HCT116 (cell line): ENCODE data around the gene LRRFIP1. TPM values are rescaled to one million over a fixed set of nuclear protein-coding genes. Genes with fewer than 3 reads are reported as not detected.

Experiments used
- ATAC-seq: fragments of 200-7000 bp; cut with Tn5 transposase; 2 replicates; pipeline ENCODE4 v1.9.1; 2020; ENCODE audit warnings: mild to moderate bottlenecking, moderate library complexity
- BruUV-seq: library from RNA; stranded (reverse); fragments of 400-500 nt; replicated peaks from 2 replicates; lab custom pipeline; 2021; lab: Mats Ljungman, UMichigan
- CTCF ChIA-PET: fragments of 300-600 bp; sonication (Branson Sonifier 250); formaldehyde crosslinking; loops from one replicate; lab custom pipeline; 2021; ENCODE audit warnings: antibody characterized with exemption; lab: Charles Lee
- POLR2A ChIA-PET: fragments of 300-600, 350-600 bp; sonication (Branson Sonifier 250); formaldehyde crosslinking; loops from one replicate; lab custom pipeline; 2021; ENCODE audit warnings: antibody characterized with exemption; lab: Charles Lee
- RAD21 ChIA-PET, 2 experiments: fragments of 300-600 bp; sonication (Branson Sonifier 250); formaldehyde crosslinking; loops; one replicate each; lab custom pipeline; 2023; ENCODE audit warnings: low total read pairs in 2 of 2; ENCODE audit not compliant: uncharacterized antibody in 2 of 2, unreplicated experiment in 2 of 2, low non-redundant PET in 1 of 2; lab: Charles Lee
- DNase-seq: peaks from one replicate; pipeline ENCODE4 v3.0.0-alpha.2; 2010; ENCODE audit warnings: low read depth, low spot score
- H2AFZ ChIP-seq: fragments of 200-600 bp; shearing (Covaris generic), sonication (generic); 2 replicates; pipeline ENCODE4 v1.6.1; 2017; ENCODE audit warnings: low read depth, mixed run types, mixed read lengths, antibody characterized with exemption, low read length; ENCODE audit not compliant: poor library complexity, severe bottlenecking
- H3K27ac ChIP-seq: 2 replicates; pipeline ENCODE4 v1.5.1; 2012; ENCODE audit warnings: low read depth, low read length
- H3K27me3 ChIP-seq: fragments of 200-600 bp; sonication (generic); 2 replicates; pipeline ENCODE4 v1.6.1; 2016; ENCODE audit warnings: mixed run types, low read length, mixed read lengths; ENCODE audit not compliant: insufficient read depth
- H3K36me3 ChIP-seq, 2 experiments: fragments of 200-500 bp in 1 of 2; fragments of 200-600 bp in 1 of 2; sonication (Bioruptor generic) in 1 of 2; sonication (generic) in 1 of 2; 2 replicates each; pipeline versions ENCODE4 v1.5.1 to v1.6.1; 2014 to 2016; ENCODE audit warnings: low read length in 2 of 2, inconsistent platforms in 1 of 2, mixed read lengths in 1 of 2, mixed run types in 1 of 2; ENCODE audit not compliant: insufficient read depth in 2 of 2, control insufficient read depth in 1 of 2
- H3K4me1 ChIP-seq, 2 experiments: fragments of 200-600 bp in 1 of 2; sonication (generic) in 1 of 2; 2 replicates each; pipeline versions ENCODE4 v1.5.1 to v1.6.1; 2012 to 2017; ENCODE audit warnings: low read length in 2 of 2, inconsistent platforms in 1 of 2, mild to moderate bottlenecking in 1 of 2, mixed read lengths in 1 of 2, mixed run types in 1 of 2, moderate library complexity in 1 of 2; ENCODE audit not compliant: insufficient read depth in 2 of 2, control insufficient read depth in 1 of 2
- H3K4me2 ChIP-seq: fragments of 200-600 bp; sonication (generic); 2 replicates; pipeline ENCODE4 v1.6.1; 2017; ENCODE audit warnings: mixed run types, low read length, mixed read lengths
- H3K4me3 ChIP-seq, 2 experiments: fragments of 200-600 bp in 1 of 2; sonication (generic) in 1 of 2; replicated peaks in 1 of 2; 2 replicates each; pipeline ENCODE4 v1.5.1; 2011 to 2016; ENCODE audit warnings: low read length in 2 of 2, control low read depth in 1 of 2, low read depth in 1 of 2, mild to moderate bottlenecking in 1 of 2, mixed read lengths in 1 of 2, mixed run types in 1 of 2
- H3K79me2 ChIP-seq: fragments of 200-600 bp; sonication (generic); 2 replicates; pipeline ENCODE4 v1.6.1; 2017; ENCODE audit warnings: mild to moderate bottlenecking, mixed run types, low read length, moderate library complexity, mixed read lengths; ENCODE audit not compliant: insufficient read depth
- H3K9ac ChIP-seq: fragments of 200-600 bp; sonication (generic); 2 replicates; pipeline ENCODE4 v1.6.1; 2016; ENCODE audit warnings: low read length, mixed read lengths
- H3K9me2 ChIP-seq: fragments of 200-600 bp; sonication (generic), shearing (Covaris generic); 2 replicates; pipeline ENCODE4 v1.6.1; 2017; ENCODE audit warnings: mixed run types, mild to moderate bottlenecking, moderate library complexity; ENCODE audit not compliant: insufficient read depth
- H3K9me3 ChIP-seq, 2 experiments: fragments of 200-500 bp in 1 of 2; fragments of 200-600 bp in 1 of 2; sonication (Bioruptor generic) in 1 of 2; sonication (generic) in 1 of 2; 2 replicates each; pipeline ENCODE4 v1.6.1; 2014 to 2017; ENCODE audit warnings: low read length in 2 of 2, mixed read lengths in 2 of 2, inconsistent platforms in 1 of 2, low read depth in 1 of 2, mild to moderate bottlenecking in 1 of 2, mixed run types in 1 of 2, moderate library complexity in 1 of 2; ENCODE audit not compliant: control insufficient read depth in 1 of 2, insufficient read depth in 1 of 2
- H4K20me1 ChIP-seq: fragments of 200-600 bp; sonication (generic), shearing (Covaris generic); 2 replicates; pipeline ENCODE4 v1.6.1; 2017; ENCODE audit warnings: mixed run types, mild to moderate bottlenecking, moderate library complexity; ENCODE audit not compliant: insufficient read depth
- CBX3 ChIP-seq: IDR thresholded peaks from 2 replicates; pipeline ENCODE4 v1.6.1; 2012; ENCODE audit warnings: low read depth
- CEBPB ChIP-seq: IDR thresholded peaks from 2 replicates; pipeline ENCODE4 v1.6.1; 2012; ENCODE audit warnings: low read depth
- EGR1 ChIP-seq: IDR thresholded peaks from 2 replicates; pipeline ENCODE4 v1.6.1; 2012; ENCODE audit warnings: low read depth
- ELF1 ChIP-seq: IDR thresholded peaks from 2 replicates; pipeline ENCODE4 v1.6.1; 2012; ENCODE audit warnings: low read depth, borderline replicate concordance
- EZH2 ChIP-seq: fragments of 200-600 bp; sonication (generic); IDR thresholded peaks from 2 replicates; pipeline ENCODE4 v1.6.1; 2017; ENCODE audit warnings: antibody characterized with exemption, mixed run types
- EZH2phosphoT487 ChIP-seq: fragments of 200-600 bp; IDR thresholded peaks from 2 replicates; pipeline ENCODE4 v1.6.1; 2018; ENCODE audit warnings: antibody characterized with exemption, borderline replicate concordance
- FOSL1 ChIP-seq: IDR thresholded peaks from 2 replicates; pipeline ENCODE4 v1.6.1; 2012; ENCODE audit warnings: low read depth
- POLR2AphosphoS5 ChIP-seq: IDR thresholded peaks from 2 replicates; pipeline ENCODE4 v1.6.1; 2011; ENCODE audit warnings: mild to moderate bottlenecking, low read depth, low read length, moderate library complexity
- RAD21 ChIP-seq: IDR thresholded peaks from 2 replicates; pipeline ENCODE4 v1.6.1; 2012; ENCODE audit warnings: low read depth, mild to moderate bottlenecking
- SRF ChIP-seq: IDR thresholded peaks from 2 replicates; pipeline ENCODE4 v1.6.1; 2012; ENCODE audit warnings: low read depth
- ZFX ChIP-seq: fragments of 450-650 bp; IDR thresholded peaks from 2 replicates; pipeline ENCODE4 v1.6.1; 2017
- ZNF274 ChIP-seq: fragments of 200-500 bp; sonication (Bioruptor generic); IDR thresholded peaks from 2 replicates; pipeline ENCODE4 v1.6.1; 2014; ENCODE audit warnings: mild to moderate bottlenecking, low read depth, low read length, inconsistent platforms
- intact Hi-C: fragments of 100-400 bp; cut with micrococcal nuclease; formaldehyde crosslinking; loops from 2 replicates; pipeline ENCODE4 v1.10.0; 2022
- total RNA-seq: library from RNA; stranded (reverse); gene quantifications from one replicate; pipeline ENCODE4 v1.2.1, GENCODE V29; 2021; ENCODE audit not compliant: unreplicated experiment
- TF ChIP-seq, protein P1 (sequence below): IDR thresholded peaks from 2 replicates; pipeline ENCODE4 v1.6.1; 2012; ENCODE audit warnings: low read depth
- TF ChIP-seq, protein P2 (sequence below): IDR thresholded peaks from 2 replicates; pipeline ENCODE4 v1.6.1; 2012
- TF ChIP-seq, protein P3 (sequence below): IDR thresholded peaks from 2 replicates; pipeline ENCODE4 v1.6.1; 2011; ENCODE audit warnings: mild to moderate bottlenecking, low read length, moderate library complexity; ENCODE audit not compliant: insufficient replicate concordance; ENCODE audit errors: extremely low read depth
- TF ChIP-seq, protein P4 (sequence below), 3 experiments: fragments of 200-600 bp in 1 of 3; sonication (generic) in 1 of 3; IDR thresholded peaks in 2 of 3; conservative IDR thresholded peaks in 1 of 3; 2 replicates each; pipeline ENCODE4 v1.5.1; 2012 to 2017; ENCODE audit warnings: low read depth in 2 of 3, low read length in 2 of 3, antibody characterized with exemption in 1 of 3, borderline replicate concordance in 1 of 3, control low read depth in 1 of 3, mild to moderate bottlenecking in 1 of 3, mixed read lengths in 1 of 3, mixed run types in 1 of 3, moderate library complexity in 1 of 3; ENCODE audit not compliant: insufficient read depth in 1 of 3

Gene LRRFIP1
- total RNA-seq, 1 experiment from 2014 or later, result 76.9 TPM

DNA sequence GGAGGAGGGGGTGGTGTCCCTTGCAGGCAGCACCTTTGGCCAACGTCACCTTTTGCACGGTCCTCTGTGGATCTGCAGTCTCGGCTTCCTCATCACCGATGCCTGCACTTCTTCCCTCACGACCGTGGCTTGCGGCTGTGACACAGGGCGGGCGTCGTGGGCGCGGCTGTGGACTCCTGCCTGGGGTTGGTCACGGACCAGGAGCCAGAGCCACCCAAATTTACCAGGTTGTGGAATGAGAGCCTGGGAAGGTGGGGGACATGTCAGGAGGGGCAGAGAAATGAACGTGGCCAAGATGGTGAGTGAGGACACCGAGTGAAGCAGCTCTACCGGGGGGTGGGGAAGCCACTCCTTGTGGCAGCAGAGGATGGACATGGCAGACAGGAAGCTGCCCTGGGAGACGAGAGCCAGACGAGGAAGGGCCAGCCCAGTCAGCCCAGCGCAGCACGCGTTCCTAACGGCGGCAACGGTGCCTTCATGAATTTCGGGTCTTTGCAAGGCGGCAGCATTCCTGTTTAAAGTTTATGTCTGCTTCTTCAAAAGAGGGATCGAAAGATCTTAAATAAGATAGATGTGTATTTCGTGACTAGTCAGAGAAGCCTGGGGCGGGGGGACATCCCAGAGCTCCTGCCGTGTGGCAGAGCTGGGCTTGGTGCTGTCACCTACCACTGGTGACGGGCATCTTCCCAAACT is 84.2 kb downstream of the LRRFIP1 start:
- ChIA-PET RAD21 (no interaction called here), POLR2A (no interaction called here), CTCF (no interaction called here)
- no peaks in the 10 kb centered on the region for H3K27me3 ChIP-seq
- H3K9me2 ChIP-seq, result no peaks in the 10 kb centered on the region
- H3K27ac ChIP-seq, result no peak overlapping the region
- H3K4me2 ChIP-seq, result no peak overlapping the region
- intact Hi-C loops, result no loop called here
- H3K9me3 ChIP-seq, result no peaks in the 10 kb centered on the region
- DNase-seq (no peak), ATAC-seq (no peak)
- peaks cover 84% of the 10 kb centered on the region for H3K79me2 ChIP-seq
- no peak overlapping the region for H3K4me3 ChIP-seq
- H3K9ac ChIP-seq, result no peak overlapping the region
- H3K4me1 ChIP-seq, result no peaks in the 10 kb centered on the region
- H2AFZ ChIP-seq, result no peak overlapping the region
- BruUV-seq, result no TSS peak
- TF ChIP-seq, protein P1, sequence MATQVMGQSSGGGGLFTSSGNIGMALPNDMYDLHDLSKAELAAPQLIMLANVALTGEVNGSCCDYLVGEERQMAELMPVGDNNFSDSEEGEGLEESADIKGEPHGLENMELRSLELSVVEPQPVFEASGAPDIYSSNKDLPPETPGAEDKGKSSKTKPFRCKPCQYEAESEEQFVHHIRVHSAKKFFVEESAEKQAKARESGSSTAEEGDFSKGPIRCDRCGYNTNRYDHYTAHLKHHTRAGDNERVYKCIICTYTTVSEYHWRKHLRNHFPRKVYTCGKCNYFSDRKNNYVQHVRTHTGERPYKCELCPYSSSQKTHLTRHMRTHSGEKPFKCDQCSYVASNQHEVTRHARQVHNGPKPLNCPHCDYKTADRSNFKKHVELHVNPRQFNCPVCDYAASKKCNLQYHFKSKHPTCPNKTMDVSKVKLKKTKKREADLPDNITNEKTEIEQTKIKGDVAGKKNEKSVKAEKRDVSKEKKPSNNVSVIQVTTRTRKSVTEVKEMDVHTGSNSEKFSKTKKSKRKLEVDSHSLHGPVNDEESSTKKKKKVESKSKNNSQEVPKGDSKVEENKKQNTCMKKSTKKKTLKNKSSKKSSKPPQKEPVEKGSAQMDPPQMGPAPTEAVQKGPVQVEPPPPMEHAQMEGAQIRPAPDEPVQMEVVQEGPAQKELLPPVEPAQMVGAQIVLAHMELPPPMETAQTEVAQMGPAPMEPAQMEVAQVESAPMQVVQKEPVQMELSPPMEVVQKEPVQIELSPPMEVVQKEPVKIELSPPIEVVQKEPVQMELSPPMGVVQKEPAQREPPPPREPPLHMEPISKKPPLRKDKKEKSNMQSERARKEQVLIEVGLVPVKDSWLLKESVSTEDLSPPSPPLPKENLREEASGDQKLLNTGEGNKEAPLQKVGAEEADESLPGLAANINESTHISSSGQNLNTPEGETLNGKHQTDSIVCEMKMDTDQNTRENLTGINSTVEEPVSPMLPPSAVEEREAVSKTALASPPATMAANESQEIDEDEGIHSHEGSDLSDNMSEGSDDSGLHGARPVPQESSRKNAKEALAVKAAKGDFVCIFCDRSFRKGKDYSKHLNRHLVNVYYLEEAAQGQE, result no peak
- TF ChIP-seq POLR2AphosphoS5, result no peak
- TF ChIP-seq CBX3, result no peak
- no peak for TF ChIP-seq RAD21
- no peak for TF ChIP-seq EGR1
- no peak for TF ChIP-seq FOSL1
- TF ChIP-seq EZH2phosphoT487, result no peak
- no peak for TF ChIP-seq ZNF274
- TF ChIP-seq SRF, result no peak
- TF ChIP-seq, protein P2, sequence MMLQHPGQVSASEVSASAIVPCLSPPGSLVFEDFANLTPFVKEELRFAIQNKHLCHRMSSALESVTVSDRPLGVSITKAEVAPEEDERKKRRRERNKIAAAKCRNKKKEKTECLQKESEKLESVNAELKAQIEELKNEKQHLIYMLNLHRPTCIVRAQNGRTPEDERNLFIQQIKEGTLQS, result no peak
- no peak for TF ChIP-seq EZH2
- TF ChIP-seq, protein P3, sequence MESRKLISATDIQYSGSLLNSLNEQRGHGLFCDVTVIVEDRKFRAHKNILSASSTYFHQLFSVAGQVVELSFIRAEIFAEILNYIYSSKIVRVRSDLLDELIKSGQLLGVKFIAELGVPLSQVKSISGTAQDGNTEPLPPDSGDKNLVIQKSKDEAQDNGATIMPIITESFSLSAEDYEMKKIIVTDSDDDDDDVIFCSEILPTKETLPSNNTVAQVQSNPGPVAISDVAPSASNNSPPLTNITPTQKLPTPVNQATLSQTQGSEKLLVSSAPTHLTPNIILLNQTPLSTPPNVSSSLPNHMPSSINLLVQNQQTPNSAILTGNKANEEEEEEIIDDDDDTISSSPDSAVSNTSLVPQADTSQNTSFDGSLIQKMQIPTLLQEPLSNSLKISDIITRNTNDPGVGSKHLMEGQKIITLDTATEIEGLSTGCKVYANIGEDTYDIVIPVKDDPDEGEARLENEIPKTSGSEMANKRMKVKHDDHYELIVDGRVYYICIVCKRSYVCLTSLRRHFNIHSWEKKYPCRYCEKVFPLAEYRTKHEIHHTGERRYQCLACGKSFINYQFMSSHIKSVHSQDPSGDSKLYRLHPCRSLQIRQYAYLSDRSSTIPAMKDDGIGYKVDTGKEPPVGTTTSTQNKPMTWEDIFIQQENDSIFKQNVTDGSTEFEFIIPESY, result no peak
- TF ChIP-seq CEBPB, result no peak
- TF ChIP-seq, protein P4, sequence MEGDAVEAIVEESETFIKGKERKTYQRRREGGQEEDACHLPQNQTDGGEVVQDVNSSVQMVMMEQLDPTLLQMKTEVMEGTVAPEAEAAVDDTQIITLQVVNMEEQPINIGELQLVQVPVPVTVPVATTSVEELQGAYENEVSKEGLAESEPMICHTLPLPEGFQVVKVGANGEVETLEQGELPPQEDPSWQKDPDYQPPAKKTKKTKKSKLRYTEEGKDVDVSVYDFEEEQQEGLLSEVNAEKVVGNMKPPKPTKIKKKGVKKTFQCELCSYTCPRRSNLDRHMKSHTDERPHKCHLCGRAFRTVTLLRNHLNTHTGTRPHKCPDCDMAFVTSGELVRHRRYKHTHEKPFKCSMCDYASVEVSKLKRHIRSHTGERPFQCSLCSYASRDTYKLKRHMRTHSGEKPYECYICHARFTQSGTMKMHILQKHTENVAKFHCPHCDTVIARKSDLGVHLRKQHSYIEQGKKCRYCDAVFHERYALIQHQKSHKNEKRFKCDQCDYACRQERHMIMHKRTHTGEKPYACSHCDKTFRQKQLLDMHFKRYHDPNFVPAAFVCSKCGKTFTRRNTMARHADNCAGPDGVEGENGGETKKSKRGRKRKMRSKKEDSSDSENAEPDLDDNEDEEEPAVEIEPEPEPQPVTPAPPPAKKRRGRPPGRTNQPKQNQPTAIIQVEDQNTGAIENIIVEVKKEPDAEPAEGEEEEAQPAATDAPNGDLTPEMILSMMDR (IDR thresholded peaks at IDR 0.05 in 2 of 3, conservative IDR thresholded peaks at IDR 0.05 in 1 of 3; ENCODE audit: borderline replicate concordance in 1 of 3, insufficient read depth in 1 of 3, low read depth in 2 of 3, low read length in 2 of 3), result no peak
- no peak for TF ChIP-seq ZFX
- TF ChIP-seq ELF1, result no peak
- H4K20me1 ChIP-seq, result no peaks in the 10 kb centered on the region
- H3K36me3 ChIP-seq, result peaks cover 0 to 6% of the 10 kb centered on the region in 2 experiments; a peak in 3 of 4 replicates
